K562 (cell line): ENCODE data around the gene ZDHHC15. TPM values are rescaled to one million over a fixed set of nuclear protein-coding genes. Genes with fewer than 3 reads are reported as not detected.
"Not testable (repeated sequence)": the region's sequence is repeated elsewhere in the genome, so short reads cannot be mapped to it uniquely, and the experiment has no call there.

ENCODE experiments used
- ATAC-seq: fragments of 200-7000 bp; cut with Tn5 transposase; 3 replicates; pipeline ENCODE4 v1.9.1; 2020; ENCODE audit warnings: moderate library complexity
- BruUV-seq: library from RNA; stranded (reverse); fragments of 400-500 nt; replicated peaks from 2 replicates; lab custom pipeline; 2021; lab: Mats Ljungman, UMichigan
- CTCF ChIA-PET: fragments of 300-600 bp; formaldehyde crosslinking; extraction: SDS; loops from one replicate; lab custom pipeline; 2021; ENCODE audit warnings: low intra/inter-chr PET ratio; lab: Yijun Ruan, JAX
- POLR2A ChIA-PET: fragments of 300-600, 350-650 bp; sonication (Branson Sonifier 250); formaldehyde crosslinking; extraction: SDS; loops from one replicate; lab custom pipeline; 2021; ENCODE audit warnings: antibody characterized with exemption, inconsistent platforms; lab: Yijun Ruan, JAX
- DNase-seq, 4 experiments: peaks; one replicate each; pipeline versions ENCODE4 v3.0.0 to v3.0.0-alpha.2; 2011 to 2018; ENCODE audit warnings: low spot score in 3 of 4, mixed read lengths in 3 of 4; ENCODE audit errors: extremely low read depth in 1 of 4
- FAIRE-seq: peaks from 2 replicates; lab custom pipeline; 2011; peaks lifted over from hg19 to GRCh38; lab: Jason Lieb, UNC
- H2AFZ ChIP-seq: 2 replicates; pipeline ENCODE4 v1.6.0; 2011; ENCODE audit warnings: low read depth, low read length, control low read depth, inconsistent platforms
- H3K27ac ChIP-seq: fragments of 200-600 bp; 3 replicates; pipeline ENCODE4 v1.8.0; 2011; ENCODE audit warnings: low read depth, mild to moderate bottlenecking, control low read depth, inconsistent platforms, low read length, moderate library complexity, mixed read lengths; ENCODE audit errors: extremely low read depth
- H3K27me3 ChIP-seq, 2 experiments: fragments of 300-600 bp in 1 of 2; 2 replicates in 1 of 2; 3 replicates in 1 of 2; pipeline versions ENCODE4 v1.6.0 to v1.8.0; 2011; ENCODE audit warnings: inconsistent platforms in 2 of 2, low read length in 2 of 2, mild to moderate bottlenecking in 1 of 2, mixed read lengths in 1 of 2, moderate library complexity in 1 of 2; ENCODE audit not compliant: control insufficient read depth in 2 of 2, insufficient read depth in 2 of 2
- H3K36me3 ChIP-seq: fragments of 300-600 bp; 3 replicates; pipeline ENCODE4 v1.8.0; 2011; ENCODE audit warnings: mild to moderate bottlenecking, low read length, inconsistent platforms; ENCODE audit not compliant: control insufficient read depth, insufficient read depth
- H3K4me1 ChIP-seq, 2 experiments: fragments of 200-600 bp in 1 of 2; replicated peaks in 1 of 2; 2 replicates in 1 of 2; 3 replicates in 1 of 2; pipeline versions ENCODE4 v1.5.1 to v1.8.0; 2011; ENCODE audit warnings: inconsistent platforms in 2 of 2, low read length in 2 of 2, mild to moderate bottlenecking in 1 of 2, mixed read lengths in 1 of 2, moderate library complexity in 1 of 2; ENCODE audit not compliant: control insufficient read depth in 2 of 2, insufficient read depth in 2 of 2
- H3K4me2 ChIP-seq: 2 replicates; pipeline ENCODE4 v1.6.1; 2011; ENCODE audit warnings: low read length, control low read depth, inconsistent platforms, mixed read lengths; ENCODE audit not compliant: insufficient read depth
- H3K4me3 ChIP-seq: fragments of 200-600 bp; sonication (generic), shearing (Covaris generic); 2 replicates; pipeline ENCODE4 v1.5.1; 2016; ENCODE audit warnings: control low read depth, inconsistent platforms
- H3K79me2 ChIP-seq: fragments of 200-600 bp; 3 replicates; pipeline ENCODE4 v1.8.0; 2011; ENCODE audit warnings: low read length, inconsistent platforms; ENCODE audit not compliant: control insufficient read depth, insufficient read depth
- H3K9ac ChIP-seq, 2 experiments: 2 replicates each; pipeline versions ENCODE4 v1.6.0 to v1.6.1; 2011; ENCODE audit warnings: low read depth in 2 of 2, low read length in 2 of 2, control low read depth in 1 of 2, inconsistent platforms in 1 of 2, mild to moderate bottlenecking in 1 of 2, mixed read lengths in 1 of 2; ENCODE audit not compliant: insufficient read depth in 1 of 2
- H3K9me1 ChIP-seq: one replicate; pipeline ENCODE4 v1.6.0; 2011; ENCODE audit warnings: inconsistent platforms, mild to moderate bottlenecking, low read length, moderate library complexity; ENCODE audit not compliant: control insufficient read depth, insufficient read depth
- H3K9me3 ChIP-seq: replicated peaks from 2 replicates; pipeline ENCODE4 v1.5.1; 2011; ENCODE audit warnings: low read depth, low read length, inconsistent platforms; ENCODE audit not compliant: control insufficient read depth, insufficient read depth
- H4K20me1 ChIP-seq: replicated peaks from 2 replicates; pipeline ENCODE4 v1.6.1; 2011; ENCODE audit warnings: low read length, inconsistent platforms, mixed read lengths; ENCODE audit not compliant: control insufficient read depth, insufficient read depth
- HNRNPK ChIP-seq: fragments of 200-400 bp; formaldehyde crosslinking; IDR thresholded peaks from one replicate; pipeline ENCODE4 v1.6.1; 2018; ENCODE audit warnings: mild to moderate bottlenecking, low read depth, low read length; ENCODE audit not compliant: poor library complexity, severe bottlenecking
- SETDB1 ChIP-seq: IDR thresholded peaks from one replicate; pipeline ENCODE4 v1.6.1; 2012; ENCODE audit warnings: low read length, control low read depth, inconsistent platforms
- SP2 ChIP-seq: IDR thresholded peaks from 2 replicates; pipeline ENCODE4 v1.6.1; 2011; ENCODE audit warnings: mild to moderate bottlenecking, low read depth, low read length, moderate library complexity; ENCODE audit not compliant: poor library complexity, severe bottlenecking; ENCODE audit errors: extremely low read depth
- STAT5A ChIP-seq: IDR thresholded peaks from 2 replicates; pipeline ENCODE4 v1.6.1; 2012; ENCODE audit warnings: low read length, inconsistent platforms, borderline replicate concordance
- STAT5B ChIP-seq: fragments of 250-450 bp; sonication (Bioruptor Pico); IDR thresholded peaks from 2 replicates; pipeline ENCODE4 v1.8.0; 2021; ENCODE audit warnings: mild to moderate bottlenecking, inconsistent platforms
- TAF7 ChIP-seq: fragments of 450-650 bp; IDR thresholded peaks from 2 replicates; pipeline ENCODE4 v1.6.1; 2016; ENCODE audit warnings: missing genetic modification characterization, missing compliant biosample characterization
- TCF3 ChIP-seq: sonication (generic); formaldehyde crosslinking; IDR thresholded peaks from 2 replicates; pipeline ENCODE4 v1.4.0; 2020; ENCODE audit warnings: mild to moderate bottlenecking, missing genetic modification reagents
- ZKSCAN1 ChIP-seq: fragments of 150-350 bp; IDR thresholded peaks from 2 replicates; pipeline ENCODE4 v1.6.1; 2016; ENCODE audit warnings: low read depth, low read length
- ZNF589 ChIP-seq: fragments of 200-800 bp; sonication (Bioruptor generic); IDR thresholded peaks from 2 replicates; pipeline ENCODE4 v1.6.1; 2016; ENCODE audit warnings: low read depth, missing genetic modification characterization, missing compliant biosample characterization
- ZNF766 ChIP-seq: fragments of 200-800 bp; sonication (Bioruptor generic); conservative IDR thresholded peaks from 2 replicates; pipeline ENCODE4 v1.6.1; 2016; ENCODE audit warnings: missing genetic modification characterization, missing compliant biosample characterization
- WGBS: fragments of 100-300 bp; shearing (Covaris generic); methylation state at CpG from one replicate; pipeline ENCODE4 v1.1.6; 2016; ENCODE audit warnings: low coverage, mixed read lengths; ENCODE audit not compliant: insufficient coverage; ENCODE audit errors: missing lambda C conversion rate; 5-methylcytosine and 5-hydroxymethylcytosine counted together
- in situ Hi-C: fragments of 300-500 bp; cut with MboI; formaldehyde crosslinking; loops from 4 replicates; pipeline ENCODE4 v1.15.0; 2018; ENCODE audit warnings: inconsistent platforms, mixed read lengths
- intact Hi-C: fragments of 100-400 bp; cut with micrococcal nuclease; formaldehyde crosslinking; loops from 2 replicates; pipeline ENCODE4 v1.14.2; 2022
- polyA plus RNA-seq, 8 experiments: library from polyadenylated mRNA; depleted of rRNA in 4 of 8; stranded (reverse) in 5 of 8; unstranded in 3 of 8; fragments of >200 nt; fragmentation: Nextera tagmentation in 2 of 8; fragmentation: Illumina TruSeq in 1 of 8; extraction: Ambion mirVana in 2 of 8; extraction: Trizol in 1 of 8; gene quantifications; 2 replicates each; pipeline versions ENCODE4 v1.2.1 to v1.2.3, GENCODE V29; 2011 to 2014; ENCODE audit warnings: inconsistent platforms in 1 of 8, missing spikeins in 1 of 8
- total RNA-seq, 7 experiments: library from RNA; depleted of rRNA in 6 of 7; stranded (reverse); fragments of >200 nt in 6 of 7; fragmentation: Illumina TruSeq in 2 of 7; extraction: Trizol in 2 of 7; gene quantifications; 2 replicates each; pipeline versions ENCODE4 v1.2.1 to v1.2.3, GENCODE V29; 2011 to 2021; ENCODE audit warnings: low replicate concordance in 1 of 7
- TF ChIP-seq, protein P1 (sequence below): sonication (generic); formaldehyde crosslinking; IDR thresholded peaks from 2 replicates; pipeline ENCODE4 v1.8.0; 2022; ENCODE audit warnings: mild to moderate bottlenecking, missing genetic modification reagents
- TF ChIP-seq, protein P2 (sequence below): fragments of 450-650 bp; formaldehyde crosslinking; IDR thresholded peaks from 2 replicates; pipeline ENCODE4 v1.4.0; 2020; ENCODE audit warnings: mild to moderate bottlenecking, moderate library complexity

ZDHHC15 gene
- total and polyA plus RNA-seq, 9 of the 15 experiments (the other 6 are each of a cell fraction or from before 2014, with no cell fraction given): 0.01 to 0.07 (median 0.04) TPM; not detected in 4

DNA sequence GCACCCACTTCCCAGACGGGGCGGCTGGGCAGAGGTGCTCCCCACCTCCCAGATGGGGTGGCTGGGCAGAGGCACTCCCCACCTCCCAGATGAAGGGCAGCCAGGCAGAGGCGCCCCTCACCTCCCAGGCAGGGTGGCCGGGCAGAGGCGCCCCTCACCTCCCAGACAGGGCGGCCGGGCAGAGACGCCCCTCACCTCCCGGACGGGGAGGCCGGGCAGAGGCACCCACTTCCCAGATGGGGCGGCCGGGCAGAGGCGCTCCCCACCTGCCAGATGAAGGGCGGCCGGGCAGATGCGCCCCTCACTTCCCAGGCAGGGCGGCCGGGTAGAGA is 187.7 kb downstream of the ZDHHC15 start (continued):
- no peak for TF ChIP-seq STAT5B (CRISPR knock-in tag)

GRCh38 chrX:75334407-75335126 is 188.3 kb downstream of the ZDHHC15 start:
- ATAC-seq, intact Hi-C loops, BruUV-seq, H3K4me2 ChIP-seq, DNase-seq, H3K79me2 ChIP-seq, POLR2A ChIA-PET, in situ Hi-C loops, FAIRE-seq, H3K27ac ChIP-seq, H3K9ac ChIP-seq, H3K9me3 ChIP-seq, H3K27me3 ChIP-seq, H2AFZ ChIP-seq, H3K4me3 ChIP-seq, CTCF ChIA-PET, H3K4me1 ChIP-seq, H3K36me3 ChIP-seq, H4K20me1 ChIP-seq, H3K9me1 ChIP-seq: not testable (repeated sequence)
- WGBS: 80% methylated on average over 3 of the region's 41 CpGs

DNA sequence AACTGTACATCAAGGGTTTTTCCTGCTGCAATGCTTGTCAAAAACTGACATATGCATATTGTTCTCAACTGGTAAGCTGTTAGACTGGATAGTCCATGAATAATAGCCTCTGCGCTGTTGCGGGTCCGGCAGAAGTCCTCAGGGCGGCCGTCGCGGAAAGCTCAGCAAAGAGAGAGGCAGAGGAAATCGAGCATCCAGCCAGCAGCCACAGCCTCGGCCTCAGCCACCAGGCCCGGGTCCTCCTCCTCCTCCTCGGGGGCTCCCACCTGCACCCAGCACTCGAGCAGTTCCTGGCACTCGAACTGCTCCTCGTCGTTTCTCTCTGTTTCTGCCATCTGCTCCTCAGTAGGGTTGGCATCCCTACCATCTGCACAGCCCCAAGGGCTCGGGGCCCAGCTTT is 195.2 kb downstream of the ZDHHC15 start:
- ATAC-seq (no peak), DNase-seq (no peak), FAIRE-seq (no peak)
- no peaks in the 10 kb centered on the region for H3K4me1 ChIP-seq
- no peaks in the 10 kb centered on the region for H3K79me2 ChIP-seq
- no peak overlapping the region for H3K27ac ChIP-seq
- intact Hi-C loops (no loop called here), in situ Hi-C loops (no loop called here)
- BruUV-seq: no TSS peak
- H3K4me2 ChIP-seq: no peak overlapping the region
- H3K9me1 ChIP-seq: no peaks in the 10 kb centered on the region
- ChIA-PET POLR2A (no interaction called here), CTCF (no interaction called here)
- H2AFZ ChIP-seq: no peak overlapping the region
- no peaks in the 10 kb centered on the region for H4K20me1 ChIP-seq
- no peaks in the 10 kb centered on the region for H3K27me3 ChIP-seq
- 42% methylated on average over 8 of the region's 16 CpGs for WGBS
- H3K9ac ChIP-seq: no peak overlapping the region
- no peak overlapping the region for H3K4me3 ChIP-seq
- no peaks in the 10 kb centered on the region for H3K36me3 ChIP-seq
- H3K9me3 ChIP-seq: no peaks in the 10 kb centered on the region
- TF ChIP-seq ZKSCAN1: no peak
- no peak for TF ChIP-seq ZNF589 (CRISPR knock-in tag)
- TF ChIP-seq STAT5A: no peak
- TF ChIP-seq HNRNPK: no peak
- TF ChIP-seq ZNF766 (CRISPR knock-in tag): no peak
- no peak for TF ChIP-seq SETDB1
- TF ChIP-seq, protein P1, sequence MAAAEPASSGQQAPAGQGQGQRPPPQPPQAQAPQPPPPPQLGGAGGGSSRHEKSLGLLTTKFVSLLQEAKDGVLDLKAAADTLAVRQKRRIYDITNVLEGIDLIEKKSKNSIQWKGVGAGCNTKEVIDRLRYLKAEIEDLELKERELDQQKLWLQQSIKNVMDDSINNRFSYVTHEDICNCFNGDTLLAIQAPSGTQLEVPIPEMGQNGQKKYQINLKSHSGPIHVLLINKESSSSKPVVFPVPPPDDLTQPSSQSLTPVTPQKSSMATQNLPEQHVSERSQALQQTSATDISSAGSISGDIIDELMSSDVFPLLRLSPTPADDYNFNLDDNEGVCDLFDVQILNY: no peak
- TF ChIP-seq SP2: no peak
- no peak for TF ChIP-seq TAF7 (tag)
- TF ChIP-seq, protein P2, sequence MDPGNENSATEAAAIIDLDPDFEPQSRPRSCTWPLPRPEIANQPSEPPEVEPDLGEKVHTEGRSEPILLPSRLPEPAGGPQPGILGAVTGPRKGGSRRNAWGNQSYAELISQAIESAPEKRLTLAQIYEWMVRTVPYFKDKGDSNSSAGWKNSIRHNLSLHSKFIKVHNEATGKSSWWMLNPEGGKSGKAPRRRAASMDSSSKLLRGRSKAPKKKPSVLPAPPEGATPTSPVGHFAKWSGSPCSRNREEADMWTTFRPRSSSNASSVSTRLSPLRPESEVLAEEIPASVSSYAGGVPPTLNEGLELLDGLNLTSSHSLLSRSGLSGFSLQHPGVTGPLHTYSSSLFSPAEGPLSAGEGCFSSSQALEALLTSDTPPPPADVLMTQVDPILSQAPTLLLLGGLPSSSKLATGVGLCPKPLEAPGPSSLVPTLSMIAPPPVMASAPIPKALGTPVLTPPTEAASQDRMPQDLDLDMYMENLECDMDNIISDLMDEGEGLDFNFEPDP (CRISPR knock-in tag): no peak
- TF ChIP-seq TCF3 (CRISPR knock-in tag): no peak
